NOMO-1 treated with dmso at 0.1 percent for 144 hours (cell line): Measurements from ENCODE around the gene EBF4.
A peak's percentile ranks its signal among the peaks of the same experiment; 100 is the strongest.

Source experiments
- DNase-seq: peaks from one replicate; lab custom pipeline; 2025; ENCODE audit not compliant: unreplicated experiment; lab: John Stamatoyannopoulos, UW

The EBF4 gene

DNA sequence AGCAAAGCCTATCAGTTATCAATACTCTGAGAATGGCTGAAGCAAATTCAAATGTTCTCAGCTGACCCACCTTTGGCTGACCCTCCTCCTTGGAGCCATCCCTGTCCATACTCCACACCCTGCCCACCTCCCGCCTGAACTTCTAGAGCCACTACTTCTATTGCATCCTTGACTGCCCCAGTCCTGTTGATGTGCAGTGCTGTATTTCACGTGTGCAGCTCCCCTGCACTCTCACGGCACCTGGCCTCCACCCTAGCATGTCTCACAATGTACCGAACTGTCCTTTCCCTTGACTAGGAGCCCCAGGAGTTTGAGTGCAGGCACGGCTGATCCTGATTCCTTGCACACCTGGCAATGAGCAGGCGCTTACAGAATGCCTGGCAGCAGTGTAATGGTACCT lies 100.9 kb downstream of the EBF4 start:
- DNase-seq = no peak

DNA sequence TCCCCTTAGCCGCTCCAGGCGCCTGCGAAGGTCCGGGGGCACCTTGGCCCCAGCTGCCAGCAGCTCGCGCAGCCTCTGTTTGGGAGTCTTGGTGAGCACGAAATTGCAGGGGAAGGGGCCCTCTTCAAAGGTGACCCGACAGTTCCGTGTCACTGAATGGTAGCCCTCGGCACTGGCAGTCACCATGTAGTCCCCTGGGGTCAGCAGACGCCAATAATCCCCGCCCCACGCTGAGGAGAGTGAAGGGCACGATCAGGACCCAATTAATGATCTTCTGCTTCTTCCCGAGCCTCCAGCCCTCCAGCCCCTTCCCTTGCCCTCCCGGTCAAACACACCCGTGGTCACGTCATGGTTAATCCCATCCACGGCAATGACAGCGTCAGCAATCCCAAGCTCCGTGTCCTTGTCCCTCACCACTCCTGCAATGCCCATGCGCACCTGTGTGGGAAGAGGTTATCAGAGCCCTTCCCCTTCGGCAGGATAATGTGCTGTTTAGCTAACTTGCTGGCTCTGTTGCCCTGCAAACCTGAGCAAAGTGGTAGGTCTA lies 101.7 kb downstream of the EBF4 start:
- no peak for DNase-seq

DNA sequence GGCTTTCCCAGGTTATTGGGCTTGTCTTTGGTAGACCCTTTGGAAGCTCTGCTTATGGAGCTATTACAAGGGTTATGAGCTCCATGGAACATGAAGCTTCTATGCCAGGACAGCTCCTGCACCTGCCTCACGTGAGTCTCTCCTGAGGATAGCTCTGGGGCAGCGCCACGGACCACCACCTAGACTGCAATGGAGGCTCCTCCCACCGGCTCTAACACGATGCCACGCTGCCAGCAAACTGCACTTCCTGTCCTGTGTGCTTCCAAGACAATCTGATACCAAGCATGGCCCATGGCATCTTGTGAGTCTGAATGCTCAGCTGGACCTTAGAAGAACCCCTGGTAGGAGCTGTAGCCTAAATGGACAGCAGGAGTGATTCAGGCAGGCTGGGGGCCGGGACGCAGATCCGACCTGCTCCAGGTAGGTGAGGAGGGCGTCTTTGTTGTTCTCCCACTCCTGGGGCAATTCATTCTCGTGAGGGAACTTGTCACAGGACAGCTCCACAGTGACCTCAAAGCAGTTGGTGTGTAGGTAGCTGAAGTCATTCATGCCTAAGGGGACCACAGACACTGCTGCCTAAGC lies 102.4 kb downstream of the EBF4 start:
- DNase-seq = no peak

- no peak for DNase-seq
These were observed 102.9 kb downstream of the EBF4 start for GRCh38 chr20:2795451-2795850.

DNA sequence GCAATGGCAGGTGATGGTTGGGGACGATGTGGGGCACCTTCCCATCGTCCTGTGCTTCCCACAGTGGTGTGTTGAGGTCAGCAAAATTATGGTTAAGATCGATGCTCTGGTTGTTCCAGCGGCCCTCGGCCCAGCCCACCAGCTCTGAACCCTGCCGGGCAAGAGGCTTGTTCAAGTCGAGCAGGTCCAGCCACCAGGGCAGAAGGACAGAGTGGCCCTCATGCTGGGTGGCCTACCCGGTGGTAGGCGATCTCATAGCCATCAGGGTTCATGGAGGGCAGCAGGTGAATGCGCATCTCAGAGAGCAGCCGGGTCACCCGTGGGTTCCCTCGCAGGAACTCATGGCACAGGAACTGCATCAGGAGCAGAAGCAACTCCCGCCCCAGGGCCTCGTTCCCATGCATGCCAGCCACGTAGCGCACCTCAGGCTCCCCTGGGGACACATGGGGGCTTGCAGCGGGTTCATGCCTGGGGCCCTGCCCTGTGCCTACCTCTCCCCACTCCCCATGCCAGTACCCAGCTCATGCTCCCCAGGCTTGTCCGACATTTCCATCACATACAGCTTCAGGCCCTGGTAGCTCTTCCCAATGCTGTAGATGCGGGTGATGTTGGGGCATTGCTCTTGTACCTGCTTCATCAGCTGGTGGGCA lies 103.6 kb downstream of the EBF4 start:
- no peak for DNase-seq

DNA sequence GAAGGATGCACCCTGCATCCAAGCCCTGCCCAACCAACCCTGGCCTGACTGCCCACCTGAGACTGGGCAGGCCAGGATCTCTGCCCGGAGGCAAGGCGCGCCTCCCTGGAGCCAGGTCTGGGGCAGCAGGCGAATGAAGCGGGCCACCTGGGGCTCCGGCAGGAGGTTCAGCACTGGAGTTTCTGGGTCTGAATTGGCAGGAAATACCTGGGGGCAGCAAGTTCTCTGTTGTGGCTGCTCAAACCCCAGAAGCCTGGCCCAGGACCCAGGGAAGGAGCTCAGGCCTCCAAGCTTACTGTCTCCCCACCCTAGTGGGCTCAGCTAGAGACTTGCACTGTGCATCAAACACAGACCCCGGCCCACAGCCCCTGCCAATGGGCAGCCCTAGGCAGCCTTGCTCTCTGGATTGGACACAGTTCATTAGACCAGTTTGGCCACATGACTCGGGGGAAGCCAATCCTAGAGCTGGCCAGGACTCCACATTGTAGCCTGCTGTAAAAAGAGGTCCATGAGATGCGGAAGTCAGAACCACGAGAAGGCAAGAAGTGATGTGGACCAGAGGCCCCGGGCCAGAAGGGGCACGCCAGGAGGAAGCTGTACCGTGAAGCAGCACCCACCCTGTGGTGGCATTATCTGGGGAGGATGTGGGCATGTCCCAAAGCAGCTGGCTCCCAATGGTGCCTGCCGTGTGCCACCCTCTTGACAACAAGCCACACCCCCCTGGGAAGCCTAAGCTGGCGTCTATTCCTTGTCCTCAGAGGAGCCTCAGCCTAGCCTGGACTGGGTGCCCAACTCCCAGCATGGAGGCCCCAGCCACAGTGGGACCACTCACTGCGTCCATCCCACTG lies 104.8 kb downstream of the EBF4 start:
- DNase-seq = no peak

DNA sequence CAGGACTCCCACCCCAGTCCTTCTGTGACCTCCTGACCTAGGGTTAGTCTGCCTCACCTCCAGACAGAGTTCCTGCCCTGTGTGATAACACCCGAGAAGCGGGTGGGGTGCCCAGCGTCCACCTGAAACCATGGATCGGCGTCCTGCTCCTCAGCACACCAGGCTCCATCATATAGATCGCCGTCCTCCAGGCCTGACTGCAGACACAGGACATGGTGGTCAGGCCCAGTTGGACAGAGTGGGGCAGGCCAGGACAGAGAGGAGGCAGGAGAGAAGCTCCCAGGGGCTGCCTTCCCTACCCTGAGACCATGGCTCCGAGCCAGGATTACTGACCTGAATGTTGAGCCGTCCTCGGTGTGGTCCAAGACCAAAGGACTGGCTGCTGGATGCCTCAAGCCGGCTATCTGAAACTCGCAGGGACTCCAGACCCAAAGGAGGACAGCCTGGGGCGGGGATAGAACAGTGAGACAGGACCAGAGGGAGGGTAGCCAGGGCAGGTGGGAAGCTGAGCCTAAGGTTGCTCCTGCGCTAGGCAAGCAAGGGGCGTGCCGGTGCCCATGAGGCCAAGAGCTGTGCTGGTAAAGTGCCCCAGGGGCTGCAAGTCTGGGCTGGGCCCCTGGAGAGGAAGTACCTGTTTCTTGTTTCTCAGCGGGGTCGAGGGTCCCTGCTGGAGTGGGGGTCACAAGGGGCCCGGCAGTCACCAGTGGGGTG lies 105.7 kb downstream of the EBF4 start:
- no peak for DNase-seq

DNA sequence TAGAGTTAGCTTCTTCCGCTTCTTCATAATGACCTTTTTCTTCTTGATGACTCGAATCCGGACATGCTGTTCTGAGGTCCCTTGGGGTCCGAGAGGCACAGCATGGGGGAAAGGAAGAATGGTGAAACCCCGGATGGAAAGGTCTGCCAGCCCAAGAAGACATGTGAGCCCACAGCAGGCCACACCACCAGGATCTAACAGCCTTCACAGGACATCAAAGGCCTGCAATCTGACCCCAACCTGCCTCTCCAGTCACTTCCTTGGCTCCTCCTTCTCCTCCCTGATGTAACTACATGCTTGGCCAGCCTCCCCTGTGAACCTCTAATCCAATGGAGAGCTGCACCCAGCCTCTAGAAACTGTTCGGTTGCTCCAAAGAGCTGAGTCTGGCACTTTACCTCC lies 106.2 kb downstream of the EBF4 start:
- DNase-seq = no peak

GRCh38 chr20:2799271-2799670 lies 106.7 kb downstream of the EBF4 start:
- no peak for DNase-seq

DNA sequence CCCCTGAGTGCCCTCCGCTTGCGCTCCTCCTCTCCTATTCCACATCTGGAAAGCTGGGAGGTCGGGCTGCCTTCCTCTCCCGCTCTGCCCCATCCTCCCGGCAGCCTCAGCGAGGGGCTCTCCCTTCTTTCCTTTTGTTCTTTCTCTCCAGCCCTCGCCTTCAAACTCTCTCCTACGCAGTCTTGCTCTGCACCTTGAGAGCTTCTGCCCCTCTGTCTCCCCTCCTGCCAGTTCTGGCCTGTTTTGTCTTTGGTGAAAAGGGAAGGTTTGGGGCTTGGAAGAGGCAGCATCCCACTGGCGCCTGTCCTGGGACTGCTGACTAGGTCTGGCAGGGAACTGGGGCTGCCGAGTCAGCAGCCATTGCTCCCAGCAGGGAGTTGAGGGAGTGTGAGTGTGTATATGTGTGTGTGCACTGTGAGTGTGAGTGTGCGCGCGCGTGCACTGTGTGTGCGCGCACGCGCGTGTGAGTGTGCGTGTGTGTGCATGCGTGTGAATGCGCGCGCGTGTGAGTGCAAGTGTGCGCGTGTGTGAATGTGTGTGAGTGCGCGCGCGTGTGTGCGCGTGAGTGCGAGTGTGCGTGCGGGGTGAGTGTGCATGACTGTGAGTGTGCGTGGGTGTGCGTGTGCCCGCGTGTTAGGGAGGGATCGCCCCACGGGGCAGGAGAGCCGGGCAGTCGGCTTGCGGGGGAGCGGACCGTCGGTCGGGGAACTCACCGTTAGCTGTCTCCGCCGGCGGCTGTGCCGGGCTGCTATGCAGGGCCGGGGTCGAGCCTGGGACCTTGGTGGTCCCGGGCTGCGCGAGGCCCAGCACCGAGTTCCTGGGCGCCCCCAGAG lies 107.3 kb downstream of the EBF4 start:
- no peak for DNase-seq

DNA sequence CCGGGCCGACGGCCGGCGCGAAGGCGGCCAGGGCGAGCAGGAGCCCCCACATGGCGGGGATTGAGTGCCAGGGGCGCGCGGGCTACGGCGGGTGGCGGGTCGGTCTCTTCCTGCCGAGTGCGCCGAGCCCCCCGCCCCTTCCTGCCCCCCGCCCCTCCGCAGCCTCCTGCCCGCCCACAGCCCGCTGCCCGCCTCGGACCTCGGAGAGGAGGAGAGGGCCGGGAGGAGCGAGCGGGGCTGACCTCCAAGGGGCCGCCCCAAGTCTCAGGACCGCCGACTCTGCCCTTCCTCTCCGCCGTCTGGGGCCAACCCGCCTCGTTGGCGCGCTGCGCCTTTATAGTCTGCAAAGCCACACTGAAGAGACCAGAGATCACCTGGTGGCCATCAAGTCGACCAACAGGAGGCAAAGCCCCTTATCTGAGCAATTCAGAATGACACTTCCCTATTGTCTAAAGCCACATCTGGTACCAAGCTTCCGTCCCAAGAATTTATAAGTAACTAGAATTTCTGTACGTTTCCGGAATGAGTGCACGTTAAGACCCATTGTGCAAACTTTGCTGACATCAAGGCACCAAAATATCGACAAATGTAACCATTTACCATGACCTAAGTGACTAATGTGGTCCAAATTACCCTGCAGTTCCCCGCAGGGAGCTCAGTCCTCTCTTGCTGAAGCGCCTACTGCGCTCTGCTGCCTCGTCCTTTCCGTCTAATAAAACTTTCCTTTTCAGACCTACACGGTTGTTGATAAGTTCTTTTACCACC lies 108.1 kb downstream of the EBF4 start, which contains the start of gene CPXM1:
Gene CPXM1 (minus strand): TSS at position 107 of the 765 bp plus-strand sequence. CDS start 55 bp downstream, at position 52.
- peak; percentile 67 for DNase-seq

GRCh38 chr20:2801286-2801728 lies 108.7 kb downstream of the EBF4 start:
- no peak for DNase-seq

- no peak for DNase-seq
These were observed 111.7 kb downstream of the EBF4 start for GRCh38 chr20:2804041-2804828.

- no peak for DNase-seq
These were observed 112.5 kb downstream of the EBF4 start for GRCh38 chr20:2804852-2805688.

DNA sequence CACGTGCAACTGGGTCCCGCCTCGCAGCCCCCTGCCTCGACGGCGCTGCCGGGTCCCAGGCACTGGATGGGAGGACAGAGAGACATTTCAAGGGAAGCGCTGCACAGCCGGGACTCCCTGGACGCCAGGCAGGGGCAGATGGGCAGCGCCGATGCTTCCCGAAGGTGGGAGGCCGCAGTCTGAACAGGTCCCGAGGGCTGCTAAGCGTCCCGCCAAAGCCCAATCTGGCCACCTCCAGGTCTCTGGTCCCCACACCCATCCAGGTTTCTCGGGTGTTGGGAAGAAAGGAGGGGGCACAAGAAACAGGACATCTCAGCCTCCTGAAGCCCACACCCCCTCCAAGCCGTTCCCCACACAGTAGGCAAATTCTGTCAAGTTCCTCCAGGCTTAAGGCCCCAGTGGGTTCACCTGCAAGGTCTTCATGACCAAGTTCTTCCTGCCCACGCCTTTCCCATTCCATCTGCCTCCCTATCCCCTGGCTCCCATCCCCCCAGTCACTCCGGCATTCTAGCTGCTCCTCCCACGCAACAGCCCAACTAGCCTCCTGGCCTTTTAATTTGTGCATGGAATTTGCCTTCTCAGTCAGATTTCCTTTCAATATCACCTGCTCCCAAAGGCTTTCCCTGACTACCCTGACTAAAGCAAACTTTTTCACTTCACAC lies 113.2 kb downstream of the EBF4 start:
- DNase-seq = no peak

- DNase-seq = no peak
These were observed 113.7 kb downstream of the EBF4 start for GRCh38 chr20:2806351-2806701.

DNA sequence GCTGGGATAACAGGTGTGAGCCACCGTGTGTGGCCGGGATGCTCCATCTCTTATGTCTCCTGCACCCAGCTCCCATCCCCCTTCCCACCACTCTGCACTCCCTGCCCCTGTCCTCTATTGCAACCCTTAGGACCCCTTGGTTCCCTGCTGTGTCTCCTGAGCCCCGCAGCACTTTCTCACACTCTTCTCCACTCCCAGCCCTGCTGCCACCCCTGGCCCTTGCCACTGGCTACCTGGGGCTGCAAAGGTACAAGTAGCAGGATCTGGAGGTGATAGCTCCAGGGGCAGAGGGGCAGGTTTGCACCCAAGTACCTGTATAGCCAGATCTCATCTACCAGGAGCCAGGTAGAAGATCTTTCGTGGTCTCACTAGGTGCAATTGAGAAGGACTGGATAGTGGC lies 114.4 kb downstream of the EBF4 start:
- DNase-seq = no peak
